GM23248 (cell line): ENCODE results near the gene TUBB6.

Experiments
- EZH2 ChIP-seq: fragments of 200-600 bp; sonication (generic); IDR thresholded peaks from 2 replicates; pipeline ENCODE4 v1.6.1; 2018; ENCODE audit warnings: antibody characterized with exemption, mild to moderate bottlenecking; ENCODE audit not compliant: insufficient read depth, poor library complexity, severe bottlenecking
- EZH2phosphoT487 ChIP-seq: fragments of 200-600 bp; sonication (generic); IDR thresholded peaks from 2 replicates; pipeline ENCODE4 v1.6.1; 2018; ENCODE audit warnings: antibody characterized with exemption, moderate library complexity, mild to moderate bottlenecking, low read depth; ENCODE audit not compliant: insufficient read depth

- TF ChIP-seq EZH2phosphoT487 = no peak
- TF ChIP-seq EZH2 = no peak
Measured at GRCh38 chr18:12366379-12366778, 58.3 kb downstream of the TUBB6 start.
